HG03432 (cell line): ENCODE data around the gene ACOXL.
A peak's percentile ranks its signal among the peaks of the same experiment; 100 is the strongest.
"Not testable (repeated sequence)": the region's sequence is repeated elsewhere in the genome, so short reads cannot be mapped to it uniquely, and the experiment has no call there.

Experiments
- ATAC-seq: cut with Tn5 transposase; IDR thresholded peaks from one replicate; pipeline ENCODE4 v1.9.1; 2021; ENCODE audit warnings: mild to moderate bottlenecking, moderate library complexity; ENCODE audit not compliant: unreplicated experiment

ACOXL gene

GRCh38 chr2:111049792-111050640 is 317.6 kb downstream of the ACOXL start:
- ATAC-seq, result peak; percentile 68

- ATAC-seq, result peak; percentile 29
Measured at GRCh38 chr2:111050701-111051376, 318.5 kb downstream of the ACOXL start.

- ATAC-seq, result no peak
Measured at GRCh38 chr2:111052621-111053020, 320.2 kb downstream of the ACOXL start.

- ATAC-seq, result no peak
Measured at GRCh38 chr2:111053266-111053665, 320.9 kb downstream of the ACOXL start.

DNA sequence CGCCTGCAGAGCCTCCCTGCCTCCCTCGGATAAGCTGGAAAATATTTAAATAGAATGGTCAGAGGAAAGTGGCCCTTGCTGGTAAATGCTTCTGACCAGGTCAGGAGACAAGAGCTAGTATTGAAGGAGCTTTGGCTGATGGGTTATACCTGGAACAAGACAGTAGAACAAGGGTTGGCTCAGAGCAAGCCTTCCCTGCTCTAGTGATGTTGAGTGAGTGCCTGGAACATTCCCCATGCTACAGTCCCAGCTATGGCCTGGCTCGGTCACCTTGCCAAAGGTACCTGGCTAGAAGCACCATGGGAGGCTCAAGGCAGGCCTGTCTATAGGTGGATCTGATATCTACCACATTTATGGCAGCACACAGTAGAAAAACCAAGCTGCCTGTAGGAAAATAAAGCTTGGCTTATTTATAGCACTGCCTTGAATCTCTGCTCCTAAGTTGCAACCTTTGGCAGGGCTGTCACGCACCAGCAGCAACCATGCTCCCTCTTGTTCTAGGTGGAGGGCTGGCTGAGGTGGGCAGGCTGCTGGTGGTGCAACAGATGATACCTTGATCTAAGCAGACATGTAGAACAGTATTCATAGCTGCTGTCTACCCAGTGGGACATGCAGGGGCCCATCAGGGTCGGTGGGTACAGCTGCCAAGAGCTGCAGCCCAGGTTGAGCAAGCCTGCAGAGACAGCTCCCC is 321.6 kb downstream of the ACOXL start:
- no peak for ATAC-seq

DNA sequence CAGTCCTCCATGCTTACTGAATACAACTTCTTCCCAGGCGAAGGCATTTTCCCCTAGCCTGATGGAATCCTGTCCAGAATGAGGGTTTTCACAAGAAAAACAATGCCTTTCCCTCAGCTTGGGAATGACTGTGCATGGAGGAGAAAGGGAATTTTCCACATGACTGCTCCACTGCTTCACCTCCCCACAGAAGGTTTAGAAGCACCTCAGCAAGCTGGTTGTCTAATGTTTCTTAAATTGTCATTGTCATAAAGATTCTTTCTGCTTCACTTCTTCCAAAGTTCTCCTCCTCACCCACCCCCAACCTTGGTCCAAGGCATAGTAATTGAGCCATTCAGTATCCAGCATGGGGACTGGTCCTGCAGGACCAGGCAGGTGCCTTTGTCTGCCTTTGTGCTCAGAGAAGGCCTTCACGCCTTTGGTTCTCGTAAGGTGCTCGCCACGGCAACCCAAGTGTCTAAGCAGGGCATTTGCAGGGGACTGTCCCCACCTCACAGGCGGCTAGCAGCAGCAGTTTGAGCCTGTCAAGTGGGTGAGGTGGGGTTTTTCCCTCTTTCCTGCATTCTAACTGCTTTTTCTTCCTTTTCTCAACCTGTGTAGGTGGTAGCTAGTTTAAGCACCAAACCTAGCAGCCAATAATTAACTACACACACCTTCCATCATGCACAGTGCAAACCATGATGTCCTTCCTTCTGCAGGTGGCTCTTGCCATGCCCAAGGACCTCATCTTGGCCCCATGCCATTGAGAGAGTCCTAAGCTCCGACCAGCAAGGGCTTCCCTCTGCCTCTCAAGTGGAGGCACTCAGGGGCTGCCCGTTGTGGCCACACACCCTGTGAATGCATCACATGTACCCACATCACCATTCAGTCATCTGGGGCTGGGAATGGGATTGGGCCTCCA is 322.7 kb downstream of the ACOXL start:
- peak; percentile 70 for ATAC-seq

DNA sequence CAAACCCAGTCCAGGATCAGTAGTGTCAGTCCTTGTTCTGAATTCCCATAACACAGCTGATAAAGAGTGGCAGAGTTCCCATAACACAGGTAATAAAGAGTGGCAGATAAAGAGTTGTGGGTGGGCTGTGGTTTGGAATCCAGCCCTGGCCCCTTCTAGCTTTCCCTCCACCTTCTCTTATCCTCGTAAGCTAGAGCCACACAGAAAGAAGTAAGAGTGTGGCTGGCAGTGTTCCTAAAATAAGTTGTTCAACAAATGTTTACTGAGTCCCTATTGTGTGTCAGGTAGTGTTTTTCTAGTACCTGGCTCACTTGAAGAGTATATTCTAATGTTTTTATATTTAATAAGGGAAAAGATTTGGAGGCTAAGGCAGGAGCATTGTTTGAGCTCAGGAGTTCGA is 323.4 kb downstream of the ACOXL start:
- no peak for ATAC-seq

- peak; percentile 43 for ATAC-seq
Measured at GRCh38 chr2:111057045-111057444, 324.7 kb downstream of the ACOXL start.

GRCh38 chr2:111057721-111058120 is 325.3 kb downstream of the ACOXL start:
- no peak for ATAC-seq

DNA sequence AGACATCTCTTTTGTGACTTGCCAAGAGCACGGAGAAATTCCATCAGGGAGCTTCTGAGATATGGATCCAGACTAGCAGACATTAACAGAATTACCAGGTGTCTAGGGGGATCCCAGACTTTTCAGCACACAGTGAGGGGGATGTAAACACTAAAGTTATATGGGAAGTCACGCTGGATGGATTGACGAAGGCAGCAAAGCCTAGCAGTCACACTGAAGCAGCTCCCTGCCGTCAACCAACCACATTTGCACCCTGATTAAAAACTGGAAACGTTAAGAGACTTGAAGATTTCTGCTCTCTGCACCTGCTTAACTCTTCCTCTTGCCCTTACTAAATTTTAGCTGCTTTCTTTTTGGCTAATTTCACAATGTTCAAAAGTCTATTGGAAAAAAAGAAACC is 325.9 kb downstream of the ACOXL start:
- ATAC-seq, result no peak

- no peak for ATAC-seq
Measured at GRCh38 chr2:111061191-111061590, 328.8 kb downstream of the ACOXL start.

DNA sequence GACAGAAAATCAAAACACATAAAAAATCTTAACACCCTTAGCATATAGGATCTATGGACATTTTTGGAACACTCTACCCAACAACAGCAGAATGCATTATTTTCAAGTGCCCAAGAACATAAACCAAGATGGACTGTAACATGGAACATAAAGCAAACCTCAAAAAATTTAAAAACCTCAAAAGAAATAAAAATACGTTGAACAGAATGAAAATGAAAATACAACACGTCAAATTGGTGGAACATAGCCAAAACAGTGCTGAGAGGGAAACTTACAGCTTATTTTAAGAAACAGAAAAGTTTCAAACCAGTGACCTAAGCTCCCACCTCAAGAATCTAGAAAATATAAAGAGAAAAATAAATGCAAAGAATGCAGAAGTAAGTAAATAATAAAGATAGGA is 330.0 kb downstream of the ACOXL start:
- peak; percentile 60 for ATAC-seq

GRCh38 chr2:111066062-111066593 is 333.8 kb downstream of the ACOXL start:
- no peak for ATAC-seq

GRCh38 chr2:111068435-111069058 is 336.2 kb downstream of the ACOXL start:
- ATAC-seq, result no peak

- ATAC-seq, result no peak
Measured at GRCh38 chr2:111069722-111070121, 337.3 kb downstream of the ACOXL start.

DNA sequence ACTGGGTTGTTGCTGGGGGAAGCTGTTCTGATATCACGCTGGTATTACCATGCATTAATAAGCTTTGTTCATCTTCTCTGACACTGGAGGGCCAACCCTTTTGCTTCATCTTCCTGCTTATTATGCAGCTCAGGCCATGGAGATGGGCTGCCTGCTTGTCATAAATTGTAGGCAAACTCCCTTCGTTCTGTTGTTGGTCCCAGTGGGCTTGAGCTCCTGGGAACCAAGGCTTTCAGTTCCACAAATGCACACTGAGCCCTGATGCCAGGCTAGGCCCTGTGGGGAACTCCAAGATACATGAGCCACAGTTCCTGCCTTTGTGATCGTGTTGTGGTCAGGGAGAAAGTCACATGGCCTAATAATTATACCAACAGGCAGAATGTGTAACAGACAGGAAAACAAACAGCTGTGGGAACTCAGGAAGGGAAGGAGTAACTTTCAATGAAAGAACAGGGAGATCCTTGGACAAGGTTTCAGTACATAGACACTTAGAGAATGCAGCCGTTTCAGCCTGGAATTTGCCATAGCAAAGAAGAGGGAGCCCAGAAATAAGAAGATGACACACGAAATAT is 339.3 kb downstream of the ACOXL start:
- peak; percentile 62 for ATAC-seq

DNA sequence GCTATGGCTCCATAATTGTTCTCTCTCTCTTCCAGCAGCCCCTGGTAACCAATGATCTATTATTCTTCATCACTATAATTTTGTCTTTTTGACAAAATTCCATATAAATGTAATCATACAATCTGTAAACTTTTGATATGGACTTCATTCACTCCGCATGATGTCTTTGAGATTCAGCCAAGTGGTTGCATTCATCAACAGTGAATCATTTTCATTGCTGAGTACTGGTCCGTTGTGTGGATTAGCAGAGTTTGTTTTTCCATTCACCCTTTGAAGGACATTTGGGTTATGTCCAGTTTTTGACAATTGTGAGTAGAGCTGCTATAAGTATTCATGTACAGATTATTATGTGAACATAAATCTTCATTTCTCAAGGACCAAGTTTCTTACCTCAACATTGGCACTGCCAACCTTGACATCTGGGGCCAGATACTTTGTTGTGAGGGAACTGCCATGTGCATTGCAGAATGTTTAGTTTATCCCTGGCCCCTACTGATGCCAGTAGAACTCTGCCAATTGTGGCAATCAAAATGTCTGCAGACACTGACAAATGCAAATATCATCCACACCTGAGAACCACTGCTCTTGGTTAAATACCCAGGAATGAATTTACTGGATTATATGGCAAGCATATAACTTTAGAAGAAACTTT is 340.0 kb downstream of the ACOXL start:
- no peak for ATAC-seq

DNA sequence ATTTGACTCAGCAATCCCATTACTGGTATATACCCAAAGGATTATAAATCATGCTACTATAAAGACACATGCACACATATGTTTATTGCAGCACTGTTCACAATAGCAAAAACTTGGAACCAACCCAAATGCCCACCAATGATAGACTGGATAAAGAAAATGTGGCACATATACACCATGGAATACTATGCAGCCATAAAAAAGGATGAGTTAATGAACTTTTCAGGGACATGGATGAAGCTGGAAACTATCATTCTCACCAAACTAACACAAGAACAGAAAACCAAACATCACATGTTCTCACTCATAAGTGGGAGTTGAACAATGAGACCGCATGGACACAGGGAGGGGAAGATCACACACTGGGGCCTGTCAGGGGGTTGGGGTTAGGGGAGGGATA is 350.3 kb downstream of the ACOXL start:
- ATAC-seq, result not testable (repeated sequence)

GRCh38 chr2:111091811-111092211 is 359.4 kb downstream of the ACOXL start:
- ATAC-seq, result no peak
